ENCODE measurements around the gene ADA.

The ADA gene

GRCh38 chr20:44574372-44574771 is 77.1 kb downstream of the ADA start:
- DNase-seq, result no peak

- no peak for DNase-seq
Measured at GRCh38 chr20:44573501-44573869, 78.0 kb downstream of the ADA start.

GRCh38 chr20:44572551-44573500 is 78.7 kb downstream of the ADA start:
- no peak for DNase-seq

GRCh38 chr20:44571362-44571988 is 80.0 kb downstream of the ADA start:
- DNase-seq, result no peak

- no peak for DNase-seq
Measured at GRCh38 chr20:44570367-44570766, 81.1 kb downstream of the ADA start.

All from MV-4-11 (cell line).